ENCODE data around the gene SMIM32. TPM values are rescaled to one million over a fixed set of nuclear protein-coding genes. Genes with fewer than 3 reads are reported as not detected.

The SMIM32 gene
- total and polyA plus RNA-seq, 4 donors: 0.02 TPM; not detected in 3

- TF ChIP-seq CTCF (IDR thresholded peaks at IDR 0.05; ENCODE audit: low read depth, low read length, missing input control) (no peak), FOXA1 (IDR thresholded peaks at IDR 0.05) (no peak), RAD21 (IDR thresholded peaks at IDR 0.05) (no peak), HNF4G (IDR thresholded peaks at IDR 0.05) (no peak), RXRA (IDR thresholded peaks at IDR 0.05) (no peak)
Measured at GRCh38 chr5:136190091-136190720, 2.8 kb downstream of the SMIM32 start (continued).

- Histone ChIP-seq H3K9me3 (ENCODE audit: control insufficient read depth in 4 of 4, low read length in 3 of 4) (no peaks in the 10 kb centered on the region), H3K4me3 (ENCODE audit: low read depth in 1 of 3, low read length in 3 of 3) (no peak overlapping the region), H3K27ac (ENCODE audit: low read depth in 1 of 2, low read length in 2 of 2) (no peak overlapping the region), H3K36me3 (ENCODE audit: control insufficient read depth in 4 of 4, insufficient read depth in 3 of 4, low read depth in 1 of 4, low read length in 3 of 4) (peaks cover 0 to 4% (median under 1%) of the 10 kb centered on the region in 4 donors), H3K27me3 (ENCODE audit: control insufficient read depth in 4 of 4, insufficient read depth in 4 of 4, low read length in 3 of 4) (no peaks in the 10 kb centered on the region), H3K4me1 (ENCODE audit: control insufficient read depth in 4 of 4, insufficient read depth in 4 of 4, low read length in 3 of 4) (peaks cover 13 to 21% (median 17%) of the 10 kb centered on the region in 4 donors), H3K9ac (ENCODE audit: low read depth in 1 of 2, low read length in 2 of 2) (no peak overlapping the region)
- no peak for TF ChIP-seq CTCF (IDR thresholded peaks at IDR 0.05; ENCODE audit: low read depth, low read length, missing input control)
- TF ChIP-seq FOXA2 (IDR thresholded peaks at IDR 0.05): no peak
- TF ChIP-seq JUND (IDR thresholded peaks at IDR 0.05): no peak
- no peak for TF ChIP-seq ATF3 (IDR thresholded peaks at IDR 0.05)
- TF ChIP-seq MAX (IDR thresholded peaks at IDR 0.05): no peak
- TF ChIP-seq SP1 (IDR thresholded peaks at IDR 0.05): no peak
- TF ChIP-seq NR2F2 (IDR thresholded peaks at IDR 0.05): no peak
- no peak for TF ChIP-seq RAD21 (IDR thresholded peaks at IDR 0.05)
- TF ChIP-seq FOXA1 (IDR thresholded peaks at IDR 0.05): no peak
- no peak for TF ChIP-seq RXRA (IDR thresholded peaks at IDR 0.05)
- TF ChIP-seq HNF4G (IDR thresholded peaks at IDR 0.05): no peak
- TF ChIP-seq HNF4A (conservative IDR thresholded peaks at IDR 0.05): no peak
- no peak for TF ChIP-seq YY1 (IDR thresholded peaks at IDR 0.05)
- no peak for TF ChIP-seq EGR1 (IDR thresholded peaks at IDR 0.05; ENCODE audit: low read depth in 2 of 2)
- TF ChIP-seq ZBTB33 (IDR thresholded peaks at IDR 0.05): no peak
- no peak for TF ChIP-seq GABPA (IDR thresholded peaks at IDR 0.05 in 1 of 2, conservative IDR thresholded peaks at IDR 0.05 in 1 of 2)
- TF ChIP-seq TAF1 (conservative IDR thresholded peaks at IDR 0.05): no peak
- no peak for TF ChIP-seq REST (IDR thresholded peaks at IDR 0.05)
- 96% methylated on average over 7 of the region's 7 CpGs for WGBS
- no peak for DNase-seq (ENCODE audit: low spot score)
Measured at GRCh38 chr5:136188859-136189258, 4.1 kb downstream of the SMIM32 start.
